ENCODE results near the gene PTK6. TPM values are rescaled to one million over a fixed set of nuclear protein-coding genes. Genes with fewer than 3 reads are reported as not detected.

The PTK6 gene
- total and polyA plus RNA-seq, 12 donors, result 0.03 to 0.28 (median 0.06) TPM; not detected in 9

DNA sequence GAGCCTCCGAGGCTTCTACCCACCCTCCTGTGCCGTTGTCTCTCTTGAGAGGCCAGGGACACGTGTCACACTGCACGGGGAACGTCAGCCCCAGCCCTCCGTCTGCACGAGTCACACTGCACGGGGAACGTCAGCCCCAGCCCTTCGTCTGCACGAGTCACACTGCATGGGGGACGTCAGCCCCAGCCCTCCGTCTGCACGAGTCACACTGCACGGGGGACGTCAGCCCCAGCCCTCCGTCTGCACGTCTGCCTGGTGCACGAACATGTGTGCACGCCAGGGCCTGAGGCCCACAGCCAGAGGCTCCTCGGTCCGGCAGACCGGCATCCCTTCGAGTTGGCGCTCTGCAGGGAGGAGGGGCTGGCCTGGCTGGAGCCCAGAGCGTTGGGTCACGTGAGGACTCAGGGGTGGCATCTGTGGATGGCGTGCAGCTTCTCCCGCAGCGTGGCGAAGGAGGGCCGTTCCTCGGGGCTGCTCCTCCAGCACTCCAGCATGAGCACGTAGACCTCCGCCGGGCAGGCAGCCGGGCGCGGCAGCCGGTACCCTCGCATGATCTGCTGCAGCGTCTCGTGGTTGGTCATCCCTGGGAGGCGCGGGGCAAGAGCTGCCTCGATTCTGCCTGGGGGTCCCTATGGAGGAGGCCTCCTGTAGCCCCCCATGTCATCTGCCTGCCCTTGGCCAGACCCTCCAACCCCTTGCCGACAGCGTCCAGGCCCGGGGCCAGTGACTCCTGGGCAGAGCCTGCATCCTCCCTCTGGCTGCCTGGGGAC is 3.4 kb upstream of the PTK6 start:
- H3K36me3 ChIP-seq, result no peaks in the 10 kb centered on the region
- WGBS, 2 donors, result 62 to 68% methylated on average over 49 of the region's 49 CpGs
- H3K27me3 ChIP-seq, result peaks cover 0 to 14% (median 4%) of the 10 kb centered on the region in 7 donors
- no peak overlapping the region for H3K27ac ChIP-seq
- ATAC-seq, result no peak
- H3K4me3 ChIP-seq, result no peak overlapping the region
- peaks cover 0 to 28% (median 10%) of the 10 kb centered on the region in 9 donors for H3K4me1 ChIP-seq
- H3K9me3 ChIP-seq, result no peaks in the 10 kb centered on the region
- no peak for TF ChIP-seq CTCF (IDR thresholded peaks at IDR 0.05)
- intact Hi-C loops (cut with DNase I), result loop anchor here in 2 of 10 donors (2.0 to 10.0 kb wide), 2 partner anchors 344 to 434 kb away; no protein-coding TSS in a partner anchor
- DNase-seq, result no peak

GRCh38 chr20:63539441-63540370 is 2.5 kb upstream of the PTK6 start:
- no peak for ATAC-seq
- Histone ChIP-seq H3K9me3 (no peaks in the 10 kb centered on the region), H3K4me1 (peaks cover 0 to 31% (median 16%) of the 10 kb centered on the region in 9 donors), H3K27me3 (peaks cover 0 to 22% (median 8%) of the 10 kb centered on the region in 7 donors), H3K4me3 (no peak overlapping the region), H3K27ac (no peak overlapping the region), H3K36me3 (no peaks in the 10 kb centered on the region)
- intact Hi-C loops (cut with DNase I), result loop anchor here (2.0 to 10.0 kb wide), 10 partner anchors 38 to 435 kb away; partner anchors contain the start of genes TPD52L2 (in 5 of the 10) and ABHD16B (in 3 of the 10)
- WGBS, 2 donors, result 89 to 92% methylated on average over 29 of the region's 29 CpGs
- no peak for TF ChIP-seq CTCF (IDR thresholded peaks at IDR 0.05)
- no peak for DNase-seq

GRCh38 chr20:63539092-63539430 is 1.9 kb upstream of the PTK6 start:
- 80 to 85% methylated on average over 12 of the region's 12 CpGs for WGBS, 2 donors
- no peak for DNase-seq
- intact Hi-C loops (cut with DNase I), result loop anchor here in 9 of 10 donors (2.0 to 10.0 kb wide), 9 partner anchors 38 to 436 kb away; partner anchors contain the start of genes TPD52L2 (in 5 of the 9) and ABHD16B (in 3 of the 9)
- TF ChIP-seq CTCF (IDR thresholded peaks at IDR 0.05), result no peak
- Histone ChIP-seq H3K4me3 (no peak overlapping the region), H3K4me1 (peaks cover 0 to 34% (median 16%) of the 10 kb centered on the region in 9 donors), H3K27ac (no peak overlapping the region), H3K9me3 (no peaks in the 10 kb centered on the region), H3K36me3 (no peaks in the 10 kb centered on the region), H3K27me3 (peaks cover 0 to 28% (median 14%) of the 10 kb centered on the region in 7 donors)
- ATAC-seq, result no peak
